H9 (cell line): ENCODE results near the gene TBC1D22A. TPM values are rescaled to one million over a fixed set of nuclear protein-coding genes. Genes with fewer than 3 reads are reported as not detected.

ENCODE experiments used
- DNase-seq: peaks from one replicate; pipeline ENCODE4 v3.0.0-alpha.2; 2017
- H2AFZ ChIP-seq: one replicate; pipeline ENCODE4 v1.6.1; 2013; ENCODE audit warnings: mild to moderate bottlenecking, low read length, control low read depth, moderate library complexity
- H2AK5ac ChIP-seq: 2 replicates; pipeline ENCODE4 v1.6.1; 2013; ENCODE audit warnings: low read length, control low read depth, mixed read lengths; ENCODE audit not compliant: insufficient read length
- H2BK120ac ChIP-seq: one replicate; pipeline ENCODE4 v1.6.1; 2013; ENCODE audit warnings: low read depth, mild to moderate bottlenecking, low read length, control low read depth, inconsistent platforms; ENCODE audit not compliant: poor library complexity, severe bottlenecking
- H2BK12ac ChIP-seq: 2 replicates; pipeline ENCODE4 v1.6.1; 2013; ENCODE audit warnings: low read length, control low read depth, mixed read lengths, low read depth; ENCODE audit not compliant: insufficient read length
- H2BK15ac ChIP-seq: 2 replicates; pipeline ENCODE4 v1.6.1; 2013; ENCODE audit warnings: low read depth, low read length, control low read depth
- H2BK20ac ChIP-seq: one replicate; pipeline ENCODE4 v1.6.1; 2013; ENCODE audit warnings: low read depth, mild to moderate bottlenecking, low read length, control low read depth, inconsistent platforms; ENCODE audit not compliant: poor library complexity, severe bottlenecking
- H2BK5ac ChIP-seq: 2 replicates; pipeline ENCODE4 v1.6.1; 2013; ENCODE audit warnings: low read length, control low read depth, mixed read lengths; ENCODE audit not compliant: insufficient read length
- H3K14ac ChIP-seq: 2 replicates; pipeline ENCODE4 v1.6.1; 2013; ENCODE audit warnings: low read length, control low read depth; ENCODE audit not compliant: insufficient read depth
- H3K18ac ChIP-seq: 2 replicates; pipeline ENCODE4 v1.6.1; 2013; ENCODE audit warnings: low read depth, mild to moderate bottlenecking, mixed read lengths, low read length, control low read depth; ENCODE audit not compliant: insufficient read length
- H3K23ac ChIP-seq: 2 replicates; pipeline ENCODE4 v1.6.1; 2013; ENCODE audit warnings: low read length, control low read depth, mixed read lengths, low read depth; ENCODE audit not compliant: insufficient read length
- H3K23me2 ChIP-seq: 2 replicates; pipeline ENCODE4 v1.6.1; 2013; ENCODE audit warnings: low read depth, mild to moderate bottlenecking, mixed read lengths, low read length, control low read depth; ENCODE audit not compliant: insufficient read length, poor library complexity, severe bottlenecking
- H3K27ac ChIP-seq: 2 replicates; pipeline ENCODE4 v1.5.1; 2013; ENCODE audit warnings: low read length, control low read depth, mixed read lengths, low read depth; ENCODE audit not compliant: insufficient read length
- H3K27me3 ChIP-seq: 2 replicates; pipeline ENCODE4 v1.6.1; 2013; ENCODE audit warnings: low read length, control low read depth, inconsistent platforms; ENCODE audit not compliant: insufficient read depth
- H3K4ac ChIP-seq: 2 replicates; pipeline ENCODE4 v1.6.1; 2013; ENCODE audit warnings: low read depth, mild to moderate bottlenecking, control low read depth, inconsistent platforms, low read length, moderate library complexity
- H3K4me1 ChIP-seq: 2 replicates; pipeline ENCODE4 v1.6.1; 2013; ENCODE audit warnings: low read length, control low read depth, inconsistent platforms; ENCODE audit not compliant: insufficient read depth
- H3K4me2 ChIP-seq: 2 replicates; pipeline ENCODE4 v1.6.1; 2013; ENCODE audit warnings: low read length, control low read depth, mixed read lengths; ENCODE audit not compliant: insufficient read length, insufficient read depth
- H3K56ac ChIP-seq: 2 replicates; pipeline ENCODE4 v1.6.1; 2013; ENCODE audit warnings: low read depth, mild to moderate bottlenecking, mixed read lengths, low read length, control low read depth; ENCODE audit not compliant: insufficient read length
- H3K79me1 ChIP-seq: 2 replicates; pipeline ENCODE4 v1.6.1; 2013; ENCODE audit warnings: low read depth, mild to moderate bottlenecking, moderate library complexity, low read length, control low read depth, inconsistent platforms; ENCODE audit not compliant: insufficient read depth, poor library complexity, severe bottlenecking
- H3K79me2 ChIP-seq: 2 replicates; pipeline ENCODE4 v1.6.1; 2013; ENCODE audit warnings: low read length, control low read depth, inconsistent platforms; ENCODE audit not compliant: insufficient read depth
- H3K9ac ChIP-seq: 2 replicates; pipeline ENCODE4 v1.6.1; 2013; ENCODE audit warnings: low read length, control low read depth, mixed read lengths; ENCODE audit not compliant: insufficient read length; ENCODE audit errors: extremely low read depth
- H3K9me3 ChIP-seq: one replicate; pipeline ENCODE4 v1.6.1; 2013; ENCODE audit warnings: low read depth, low read length, inconsistent platforms; ENCODE audit not compliant: control insufficient read depth
- H3T11ph ChIP-seq: one replicate; pipeline ENCODE4 v1.6.1; 2013; ENCODE audit warnings: mild to moderate bottlenecking, low read length, control low read depth, inconsistent platforms
- H4K20me1 ChIP-seq: one replicate; pipeline ENCODE4 v1.6.1; 2013; ENCODE audit not compliant: control insufficient read depth, insufficient read length, insufficient read depth
- H4K5ac ChIP-seq: 2 replicates; pipeline ENCODE4 v1.6.1; 2013; ENCODE audit warnings: low read depth, mild to moderate bottlenecking, mixed read lengths, low read length, control low read depth; ENCODE audit not compliant: insufficient read length
- H4K8ac ChIP-seq: replicated peaks from 2 replicates; pipeline ENCODE4 v1.6.1; 2013; ENCODE audit warnings: low read length, control low read depth, mixed read lengths, low read depth; ENCODE audit not compliant: insufficient read length
- H4K91ac ChIP-seq: 2 replicates; pipeline ENCODE4 v1.6.1; 2013; ENCODE audit warnings: low read depth, mild to moderate bottlenecking, moderate library complexity, mixed read lengths, low read length, control low read depth; ENCODE audit not compliant: insufficient read length
- H3K27ac Mint-ChIP-seq, 3 experiments: 2 replicates in 2 of 3; 3 replicates in 1 of 3; pipeline ENCODE4 v1.8.0; 2020 to 2021; ENCODE audit warnings: mixed read lengths in 3 of 3, mild to moderate bottlenecking in 1 of 3, moderate library complexity in 1 of 3
- H3K27me3 Mint-ChIP-seq: 2 replicates; pipeline ENCODE4 v1.8.0; 2021; ENCODE audit warnings: low read depth, mild to moderate bottlenecking, moderate library complexity, mixed read lengths
- H3K36me3 Mint-ChIP-seq, 3 experiments: 2 replicates in 2 of 3; 3 replicates in 1 of 3; pipeline ENCODE4 v1.8.0; 2020 to 2021; ENCODE audit warnings: low read depth in 3 of 3, mixed read lengths in 3 of 3; ENCODE audit not compliant: insufficient read depth in 1 of 3
- H3K4me1 Mint-ChIP-seq, 2 experiments: 2 replicates each; pipeline ENCODE4 v1.8.0; 2020; ENCODE audit warnings: mixed read lengths in 2 of 2
- H3K4me3 Mint-ChIP-seq, 2 experiments: 2 replicates in 1 of 2; 3 replicates in 1 of 2; pipeline ENCODE4 v1.8.0; 2020 to 2021; ENCODE audit warnings: mild to moderate bottlenecking in 2 of 2, mixed read lengths in 2 of 2, moderate library complexity in 1 of 2
- H3K9me3 Mint-ChIP-seq, 2 experiments: 2 replicates in 1 of 2; 3 replicates in 1 of 2; pipeline ENCODE4 v1.8.0; 2020; ENCODE audit warnings: mild to moderate bottlenecking in 2 of 2, mixed read lengths in 2 of 2, moderate library complexity in 1 of 2
- CTCF ChIP-seq: fragments of 200-600 bp; sonication (generic); conservative IDR thresholded peaks from 3 replicates; pipeline ENCODE4 v1.8.0; 2021; ENCODE audit warnings: antibody characterized with exemption, mild to moderate bottlenecking
- WGBS: extraction: QIAGEN DNeasy Blood & Tissue Kit; methylation state at CpG from one replicate; pipeline ENCODE4 v1.1.7; 2013; ENCODE audit warnings: missing lambda C conversion rate, low lambda C conversion rate, mixed read lengths; ENCODE audit not compliant: insufficient read length; ENCODE audit errors: extremely low coverage; 5-methylcytosine and 5-hydroxymethylcytosine counted together
- total RNA-seq: library from RNA; stranded (reverse); gene quantifications from 2 replicates; pipeline ENCODE4 v1.2.1, GENCODE V29; 2021

TBC1D22A gene
- total RNA-seq, 1 experiment from 2014 or later = 20.8 TPM

- Histone ChIP-seq H4K8ac (no peak overlapping the region), H4K91ac (no peak overlapping the region), H3K27me3 (no peaks in the 10 kb centered on the region), H3K4me1 (no peaks in the 10 kb centered on the region), H2AFZ (no peak overlapping the region), H3K56ac (no peak overlapping the region), H3K4ac (no peak overlapping the region), H3K27ac (no peak overlapping the region), H2BK20ac (no peak overlapping the region), H3K14ac (no peak overlapping the region), H3K4me2 (no peak overlapping the region), H2BK120ac (no peak overlapping the region), H3K18ac (no peak overlapping the region), H4K20me1 (no peaks in the 10 kb centered on the region), H3K79me1 (no peaks in the 10 kb centered on the region), H3T11ph (no peak overlapping the region), H3K23me2 (no peaks in the 10 kb centered on the region), H3K79me2 (no peaks in the 10 kb centered on the region), H2BK15ac (no peak overlapping the region), H4K5ac (no peak overlapping the region), H3K23ac (no peak overlapping the region), H2BK5ac (no peak overlapping the region), H2BK12ac (no peak overlapping the region), H3K9ac (no peak overlapping the region), H2AK5ac (no peak overlapping the region), H3K9me3 (peaks cover 69% of the 10 kb centered on the region)
- no CpG with 5 or more reads among the region's 14 CpGs for WGBS
- H3K4me3 Mint-ChIP-seq = no peak overlapping the region
- H3K27ac Mint-ChIP-seq = no peak overlapping the region
- peaks cover 9% of the 10 kb centered on the region for H3K27me3 Mint-ChIP-seq
- H3K9me3 Mint-ChIP-seq = peaks cover 58 to 99% of the 10 kb centered on the region in 2 experiments
- H3K36me3 Mint-ChIP-seq = peaks cover 8 to 50% (median 30%) of the 10 kb centered on the region in 3 experiments
- no peak for TF ChIP-seq CTCF
- no peaks in the 10 kb centered on the region for H3K4me1 Mint-ChIP-seq
- DNase-seq = no peak
Observed at GRCh38 chr22:47208630-47209029, 446.2 kb downstream of the TBC1D22A start.
